HG02981 (cell line): ENCODE results near the gene RADIL.

Experiments
- ATAC-seq: cut with Tn5 transposase; IDR thresholded peaks from one replicate; pipeline ENCODE4 v1.9.1; 2021; ENCODE audit warnings: mild to moderate bottlenecking, moderate library complexity; ENCODE audit not compliant: unreplicated experiment

The RADIL gene

GRCh38 chr7:4882169-4883032 lies 1.1 kb downstream of the RADIL start:
- no peak for ATAC-seq

- ATAC-seq = no peak
Observed at GRCh38 chr7:4880218-4880617, 3.3 kb downstream of the RADIL start.

GRCh38 chr7:4879396-4880081 lies 4.0 kb downstream of the RADIL start:
- no peak for ATAC-seq

- no peak for ATAC-seq
Observed at GRCh38 chr7:4878336-4879335, 4.9 kb downstream of the RADIL start.

GRCh38 chr7:4876586-4876985 lies 6.9 kb downstream of the RADIL start:
- ATAC-seq = no peak

GRCh38 chr7:4875391-4875790 lies 8.1 kb downstream of the RADIL start:
- ATAC-seq = no peak

GRCh38 chr7:4873071-4873944 lies 10.2 kb downstream of the RADIL start:
- no peak for ATAC-seq

- no peak for ATAC-seq
Observed at GRCh38 chr7:4871930-4872675, 11.4 kb downstream of the RADIL start.

GRCh38 chr7:4871056-4871680 lies 12.3 kb downstream of the RADIL start:
- no peak for ATAC-seq

- ATAC-seq = no peak
Observed at GRCh38 chr7:4868493-4868892, 15.0 kb downstream of the RADIL start.

GRCh38 chr7:4866528-4867496 lies 16.7 kb downstream of the RADIL start:
- ATAC-seq = no peak

GRCh38 chr7:4862156-4862555 lies 21.4 kb downstream of the RADIL start:
- ATAC-seq = no peak

- ATAC-seq = no peak
Observed at GRCh38 chr7:4861673-4862072, 21.8 kb downstream of the RADIL start, which contains the start of gene PAPOLB. TSS of gene PAPOLB (minus strand) at chr7:4862030. CDS start at chr7:4861810, 220 bp downstream.

GRCh38 chr7:4861227-4861626 lies 22.3 kb downstream of the RADIL start:
- ATAC-seq = no peak

GRCh38 chr7:4857189-4857588 lies 26.3 kb downstream of the RADIL start:
- no peak for ATAC-seq

GRCh38 chr7:4856336-4857057 lies 27.0 kb downstream of the RADIL start:
- no peak for ATAC-seq

- ATAC-seq = no peak
Observed at GRCh38 chr7:4854916-4855315, 28.6 kb downstream of the RADIL start.
